NCI-H446 (cell line): ENCODE data around the gene MAN2B1.
A peak's percentile ranks its signal among the peaks of the same experiment; 100 is the strongest.
"Not testable (repeated sequence)": the region's sequence is repeated elsewhere in the genome, so short reads cannot be mapped to it uniquely, and the experiment has no call there.

Source experiments
- DNase-seq, 2 experiments: peaks; one replicate each; lab custom pipeline; 2025; lab: John Stamatoyannopoulos, UW

The MAN2B1 gene

GRCh38 chr19:12689012-12689411 lies 22.5 kb upstream of the MAN2B1 start:
- no peak for DNase-seq

GRCh38 chr19:12687496-12688196 lies 21.1 kb upstream of the MAN2B1 start, which contains the start of gene GNG14:
TSS of gene GNG14 (plus strand) at chr19:12687998. CDS start at chr19:12688049, 51 bp downstream.
- DNase-seq = no peak

- DNase-seq = no peak
Observed at GRCh38 chr19:12685831-12686230, 19.3 kb upstream of the MAN2B1 start.

- DNase-seq = peak; percentile 98
Observed at GRCh38 chr19:12681074-12681987, 14.8 kb upstream of the MAN2B1 start, which contains the start of gene DHPS. TSS of gene DHPS (minus strand) at chr19:12681880. CDS start at chr19:12681766, 114 bp downstream.

GRCh38 chr19:12680034-12680433 lies 13.5 kb upstream of the MAN2B1 start:
- DNase-seq = no peak

GRCh38 chr19:12678039-12678438 lies 11.5 kb upstream of the MAN2B1 start:
- not testable (repeated sequence) for DNase-seq

GRCh38 chr19:12676928-12677327 lies 10.4 kb upstream of the MAN2B1 start:
- DNase-seq = no peak

- peak; percentile 44 to 75 for DNase-seq
Observed at GRCh38 chr19:12676384-12676792, 9.8 kb upstream of the MAN2B1 start.

GRCh38 chr19:12675940-12676339 lies 9.4 kb upstream of the MAN2B1 start:
- DNase-seq = no peak

- DNase-seq = no peak
Observed at GRCh38 chr19:12675399-12675798, 8.9 kb upstream of the MAN2B1 start.

GRCh38 chr19:12672744-12673143 lies 6.2 kb upstream of the MAN2B1 start:
- no peak for DNase-seq

GRCh38 chr19:12670159-12670928 lies 3.8 kb upstream of the MAN2B1 start:
- DNase-seq = no peak

- DNase-seq = peak; percentile 72 to 85
Observed at GRCh38 chr19:12669270-12670158, 3.0 kb upstream of the MAN2B1 start.

GRCh38 chr19:12668932-12669269 lies 2.4 kb upstream of the MAN2B1 start:
- DNase-seq = peak in 1 of 2 experiments; percentile 30

- no peak for DNase-seq
Observed at GRCh38 chr19:12668346-12668745, 1.8 kb upstream of the MAN2B1 start.

GRCh38 chr19:12667731-12668302 lies 1.3 kb upstream of the MAN2B1 start:
- DNase-seq = no peak

GRCh38 chr19:12665671-12666264 lies 774 bp downstream of the MAN2B1 start:
- DNase-seq = no peak

- no peak for DNase-seq
Observed at GRCh38 chr19:12665281-12665573, 1.3 kb downstream of the MAN2B1 start.

- DNase-seq = no peak
Observed at GRCh38 chr19:12664406-12665280, 1.9 kb downstream of the MAN2B1 start.

GRCh38 chr19:12660980-12661379 lies 5.6 kb downstream of the MAN2B1 start:
- no peak for DNase-seq
